Measurements from ENCODE around the gene MZF1.
"Not testable (repeated sequence)": the region's sequence is repeated elsewhere in the genome, so short reads cannot be mapped to it uniquely, and the experiment has no call there.

MZF1 gene

GRCh38 chr19:58542641-58543372 is 30.3 kb downstream of the MZF1 start:
- not testable (repeated sequence) for DNase-seq (ENCODE audit: low spot score)

GRCh38 chr19:58539169-58539559 is 34.0 kb downstream of the MZF1 start:
- not testable (repeated sequence) for DNase-seq (ENCODE audit: low spot score)

- DNase-seq (ENCODE audit: low spot score) = no peak
These were observed 34.6 kb downstream of the MZF1 start for GRCh38 chr19:58538257-58539168.

GRCh38 chr19:58536852-58537798 is 36.0 kb downstream of the MZF1 start:
- DNase-seq (ENCODE audit: low spot score) = no peak

- no peak for DNase-seq (ENCODE audit: low spot score)
These were observed 37.3 kb downstream of the MZF1 start for GRCh38 chr19:58535857-58536256.

GRCh38 chr19:58531034-58531840 is 41.9 kb downstream of the MZF1 start:
- DNase-seq (ENCODE audit: low spot score) = no peak

GRCh38 chr19:58529405-58529804 is 43.7 kb downstream of the MZF1 start:
- DNase-seq (ENCODE audit: low spot score) = no peak

- no peak for DNase-seq (ENCODE audit: low spot score)
These were observed 50.4 kb downstream of the MZF1 start for GRCh38 chr19:58522709-58523108.

- no peak for DNase-seq (ENCODE audit: low spot score)
These were observed 51.5 kb downstream of the MZF1 start for GRCh38 chr19:58521651-58522050.

- no peak for DNase-seq (ENCODE audit: low spot score)
These were observed 52.9 kb downstream of the MZF1 start for GRCh38 chr19:58520257-58520599.

- DNase-seq (ENCODE audit: low spot score) = peak; percentile 96
These were observed 53.5 kb downstream of the MZF1 start, which contains the start of gene ZBTB45 for GRCh38 chr19:58519355-58520256. Gene ZBTB45 (minus strand): TSS chr19:58519810. CDS start chr19:58517673, 2,137 bp downstream.

- DNase-seq (ENCODE audit: low spot score) = peak; percentile 73
These were observed 54.1 kb downstream of the MZF1 start for GRCh38 chr19:58519087-58519354.

- DNase-seq (ENCODE audit: low spot score) = no peak
These were observed 54.7 kb downstream of the MZF1 start for GRCh38 chr19:58518256-58519086.

GRCh38 chr19:58516964-58517833 is 55.9 kb downstream of the MZF1 start:
- DNase-seq (ENCODE audit: low spot score) = no peak

- no peak for DNase-seq (ENCODE audit: low spot score)
These were observed 56.8 kb downstream of the MZF1 start for GRCh38 chr19:58516246-58516836.

GRCh38 chr19:58515259-58515658 is 57.9 kb downstream of the MZF1 start:
- no peak for DNase-seq (ENCODE audit: low spot score)

- DNase-seq (ENCODE audit: low spot score) = no peak
These were observed 58.5 kb downstream of the MZF1 start for GRCh38 chr19:58514564-58515022.
